ENCODE data around the gene CLK3. TPM values are rescaled to one million over a fixed set of nuclear protein-coding genes. Genes with fewer than 3 reads are reported as not detected.
A peak's percentile ranks its signal among the peaks of the same experiment; 100 is the strongest.

CLK3 gene
- total RNA-seq, 1 donor from 2014 or later: 53.2 TPM

- Mint-ChIP-seq H3K27ac (ENCODE audit: unreplicated experiment) (no peak overlapping the region), H3K27me3 (ENCODE audit: unreplicated experiment) (peaks cover 15% of the 10 kb centered on the region), H3K36me3 (ENCODE audit: unreplicated experiment) (no peaks in the 10 kb centered on the region), H3K4me1 (ENCODE audit: unreplicated experiment) (peaks cover 18% of the 10 kb centered on the region), H3K9me3 (ENCODE audit: unreplicated experiment) (no peaks in the 10 kb centered on the region), H3K4me3 (ENCODE audit: unreplicated experiment) (no peak overlapping the region)
- no peak for TF ChIP-seq CTCF (IDR thresholded peaks at IDR 0.05)
- no peak for DNase-seq (ENCODE audit: extremely low spot score, unreplicated experiment)
These were observed 3.0 kb upstream of the CLK3 start for GRCh38 chr15:74612677-74613076.

DNA sequence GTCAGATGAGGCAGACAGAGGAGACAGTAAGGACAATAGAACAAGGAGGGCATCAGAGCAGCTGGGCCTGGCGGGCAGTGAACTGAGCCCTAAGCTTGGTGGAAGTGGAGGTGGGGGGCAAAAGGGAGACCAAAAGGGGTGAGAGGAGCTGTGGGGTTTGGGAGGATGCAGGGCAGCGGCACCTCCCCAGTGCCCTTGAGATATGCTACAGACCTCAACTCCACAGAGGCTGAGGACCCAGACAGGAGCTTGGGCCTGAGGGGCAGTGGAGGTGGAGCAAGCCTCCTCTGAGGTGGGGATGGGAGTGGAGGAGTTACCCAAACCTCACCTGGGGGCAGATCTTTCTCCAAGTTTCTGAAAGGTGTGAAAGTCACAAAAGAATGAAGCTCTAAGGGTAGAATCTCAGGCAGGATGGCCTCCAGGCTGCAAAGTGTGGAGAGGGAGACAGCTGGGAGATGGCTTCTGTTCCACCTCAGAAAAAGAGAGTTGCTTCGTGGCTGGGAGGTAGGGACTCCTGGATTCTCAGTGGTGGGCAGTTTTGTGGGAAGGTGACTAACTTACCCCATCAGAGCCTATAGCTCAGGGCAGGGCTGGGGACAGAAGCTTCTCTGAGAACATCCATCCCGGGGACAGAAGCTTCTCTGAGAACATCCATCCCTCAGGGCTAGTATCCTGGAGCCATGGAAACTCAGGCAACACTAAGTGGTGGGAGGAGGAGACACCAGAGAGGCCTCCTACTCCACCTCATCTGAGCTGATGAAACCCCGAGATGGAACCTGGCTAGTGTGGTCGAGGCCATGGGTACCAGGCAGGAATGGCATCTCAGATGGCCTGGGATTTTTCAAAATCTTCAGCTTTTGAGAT is 2.3 kb upstream of the CLK3 start:
- Mint-ChIP-seq H3K27me3 (ENCODE audit: unreplicated experiment) (peaks cover 9% of the 10 kb centered on the region), H3K27ac (ENCODE audit: unreplicated experiment) (no peak overlapping the region), H3K4me3 (ENCODE audit: unreplicated experiment) (peak overlapping the region; percentile 29), H3K4me1 (ENCODE audit: unreplicated experiment) (peaks cover 21% of the 10 kb centered on the region), H3K9me3 (ENCODE audit: unreplicated experiment) (no peaks in the 10 kb centered on the region), H3K36me3 (ENCODE audit: unreplicated experiment) (no peaks in the 10 kb centered on the region)
- no peak for TF ChIP-seq CTCF (IDR thresholded peaks at IDR 0.05)
- no peak for DNase-seq (ENCODE audit: extremely low spot score, unreplicated experiment)

- Mint-ChIP-seq H3K4me1 (ENCODE audit: unreplicated experiment) (peaks cover 21% of the 10 kb centered on the region), H3K4me3 (ENCODE audit: unreplicated experiment) (peak overlapping the region; percentile 64), H3K27me3 (ENCODE audit: unreplicated experiment) (peaks cover 5% of the 10 kb centered on the region), H3K36me3 (ENCODE audit: unreplicated experiment) (no peaks in the 10 kb centered on the region), H3K27ac (ENCODE audit: unreplicated experiment) (peak overlapping the region; percentile 60), H3K9me3 (ENCODE audit: unreplicated experiment) (no peaks in the 10 kb centered on the region)
- no peak for DNase-seq (ENCODE audit: extremely low spot score, unreplicated experiment)
- no peak for TF ChIP-seq CTCF (IDR thresholded peaks at IDR 0.05)
These were observed 1.5 kb upstream of the CLK3 start for GRCh38 chr15:74613953-74614743.

DNA sequence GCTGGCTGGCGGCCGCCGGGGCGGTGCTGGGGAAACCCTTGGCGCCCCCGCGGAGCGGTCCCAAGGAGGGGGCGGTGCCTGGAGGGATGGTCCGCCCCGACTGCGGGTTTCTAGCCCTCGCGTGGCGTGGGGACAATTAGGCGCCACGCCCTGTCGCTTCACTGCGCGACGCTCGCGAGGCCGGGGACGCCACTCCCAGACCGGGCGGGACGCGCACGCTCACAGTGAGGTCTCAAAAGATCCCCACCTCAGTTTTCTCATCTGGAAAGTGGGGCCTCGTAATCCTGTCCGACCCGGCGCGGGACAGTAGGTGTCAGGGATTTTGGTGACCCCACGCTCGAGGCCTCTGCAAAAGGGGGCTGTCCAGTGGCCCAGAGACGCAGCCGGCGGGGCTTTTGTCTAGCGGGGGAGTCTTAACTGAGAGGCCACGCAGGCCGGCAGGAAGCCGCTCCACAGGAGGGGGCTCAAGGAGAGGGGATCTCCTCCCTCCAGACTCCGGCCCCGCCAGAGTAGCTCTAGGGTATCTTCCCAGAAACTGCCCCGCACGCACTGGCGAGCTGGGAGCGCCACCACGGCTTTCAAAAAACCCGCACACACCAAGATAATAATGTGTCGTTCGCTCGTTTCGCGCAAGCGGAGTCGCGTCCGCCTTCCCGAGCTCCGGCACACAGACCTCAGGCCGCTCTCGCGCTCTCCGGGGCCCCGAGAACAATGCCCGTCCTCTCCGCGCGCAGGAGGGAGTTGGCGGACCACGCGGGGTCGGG is 710 bp upstream of the CLK3 start:
- TF ChIP-seq CTCF (IDR thresholded peaks at IDR 0.05): no peak
- Mint-ChIP-seq H3K27me3 (ENCODE audit: unreplicated experiment) (peaks cover 2% of the 10 kb centered on the region), H3K4me3 (ENCODE audit: unreplicated experiment) (peak overlapping the region; percentile 90), H3K9me3 (ENCODE audit: unreplicated experiment) (no peaks in the 10 kb centered on the region), H3K27ac (ENCODE audit: unreplicated experiment) (peak overlapping the region; percentile 93), H3K36me3 (ENCODE audit: unreplicated experiment) (peaks cover 1% of the 10 kb centered on the region), H3K4me1 (ENCODE audit: unreplicated experiment) (peaks cover 21% of the 10 kb centered on the region)
- DNase-seq (ENCODE audit: extremely low spot score, unreplicated experiment): peak; percentile 91
